ENCODE results near the gene HDAC9. TPM values are rescaled to one million over a fixed set of nuclear protein-coding genes. Genes with fewer than 3 reads are reported as not detected.

Gene HDAC9
- total RNA-seq, 1 donor: 20.9 TPM

GRCh38 chr7:18993933-18994668 is 498.6 kb downstream of the HDAC9 start:
- Histone ChIP-seq H3K27me3 (ENCODE audit: insufficient read depth, low read length) (no peaks in the 10 kb centered on the region), H3K4me1 (ENCODE audit: insufficient read depth, low read length) (no peaks in the 10 kb centered on the region), H3K9me3 (ENCODE audit: low read depth, low read length) (no peaks in the 10 kb centered on the region), H3K4me3 (ENCODE audit: low read length) (no peak overlapping the region)

- no peaks in the 10 kb centered on the region for H3K9me3 ChIP-seq (ENCODE audit: low read depth, low read length)
- H3K4me1 ChIP-seq (ENCODE audit: insufficient read depth, low read length): no peaks in the 10 kb centered on the region
- no peaks in the 10 kb centered on the region for H3K27me3 ChIP-seq (ENCODE audit: insufficient read depth, low read length)
- no peak overlapping the region for H3K4me3 ChIP-seq (ENCODE audit: low read length)
Observed at GRCh38 chr7:18995270-18995671, 499.7 kb downstream of the HDAC9 start.

GRCh38 chr7:18995811-18996426 is 500.4 kb downstream of the HDAC9 start:
- H3K4me1 ChIP-seq (ENCODE audit: insufficient read depth, low read length): no peaks in the 10 kb centered on the region

GRCh38 chr7:18996583-18996982 is 501.0 kb downstream of the HDAC9 start:
- Histone ChIP-seq H3K4me1 (ENCODE audit: insufficient read depth, low read length) (no peaks in the 10 kb centered on the region), H3K27me3 (ENCODE audit: insufficient read depth, low read length) (no peaks in the 10 kb centered on the region), H3K4me3 (ENCODE audit: low read length) (no peak overlapping the region), H3K9me3 (ENCODE audit: low read depth, low read length) (no peaks in the 10 kb centered on the region)

More at GRCh38 chr7:18995811-18996426, 500.4 kb downstream of the HDAC9 start:
- H3K9me3 ChIP-seq (ENCODE audit: low read depth, low read length): no peaks in the 10 kb centered on the region
- H3K4me3 ChIP-seq (ENCODE audit: low read length): no peak overlapping the region
- no peaks in the 10 kb centered on the region for H3K27me3 ChIP-seq (ENCODE audit: insufficient read depth, low read length)

GRCh38 chr7:18997477-18998150 is 502.1 kb downstream of the HDAC9 start:
- H3K4me3 ChIP-seq (ENCODE audit: low read length): no peak overlapping the region
- H3K4me1 ChIP-seq (ENCODE audit: insufficient read depth, low read length): no peaks in the 10 kb centered on the region
- H3K27me3 ChIP-seq (ENCODE audit: insufficient read depth, low read length): no peaks in the 10 kb centered on the region
- no peaks in the 10 kb centered on the region for H3K9me3 ChIP-seq (ENCODE audit: low read depth, low read length)

GRCh38 chr7:19000410-19000809 is 504.9 kb downstream of the HDAC9 start:
- Histone ChIP-seq H3K27me3 (ENCODE audit: insufficient read depth, low read length) (no peaks in the 10 kb centered on the region), H3K4me3 (ENCODE audit: low read length) (no peak overlapping the region), H3K9me3 (ENCODE audit: low read depth, low read length) (no peaks in the 10 kb centered on the region), H3K4me1 (ENCODE audit: insufficient read depth, low read length) (no peaks in the 10 kb centered on the region)

GRCh38 chr7:19001854-19002253 is 506.3 kb downstream of the HDAC9 start:
- H3K9me3 ChIP-seq (ENCODE audit: low read depth, low read length): no peaks in the 10 kb centered on the region
- no peaks in the 10 kb centered on the region for H3K4me1 ChIP-seq (ENCODE audit: insufficient read depth, low read length)
- no peak overlapping the region for H3K4me3 ChIP-seq (ENCODE audit: low read length)
- no peaks in the 10 kb centered on the region for H3K27me3 ChIP-seq (ENCODE audit: insufficient read depth, low read length)

- H3K4me1 ChIP-seq (ENCODE audit: insufficient read depth, low read length): no peaks in the 10 kb centered on the region
- no peak overlapping the region for H3K4me3 ChIP-seq (ENCODE audit: low read length)
- H3K9me3 ChIP-seq (ENCODE audit: low read depth, low read length): no peaks in the 10 kb centered on the region
- H3K27me3 ChIP-seq (ENCODE audit: insufficient read depth, low read length): no peaks in the 10 kb centered on the region
Observed at GRCh38 chr7:19009241-19009935, 513.8 kb downstream of the HDAC9 start.

GRCh38 chr7:19009936-19010280 is 514.4 kb downstream of the HDAC9 start:
- Histone ChIP-seq H3K27me3 (ENCODE audit: insufficient read depth, low read length) (no peaks in the 10 kb centered on the region), H3K4me1 (ENCODE audit: insufficient read depth, low read length) (no peaks in the 10 kb centered on the region), H3K4me3 (ENCODE audit: low read length) (no peak overlapping the region), H3K9me3 (ENCODE audit: low read depth, low read length) (no peaks in the 10 kb centered on the region)

GRCh38 chr7:19011212-19011611 is 515.7 kb downstream of the HDAC9 start:
- Histone ChIP-seq H3K4me3 (ENCODE audit: low read length) (no peak overlapping the region), H3K27me3 (ENCODE audit: insufficient read depth, low read length) (no peaks in the 10 kb centered on the region), H3K4me1 (ENCODE audit: insufficient read depth, low read length) (no peaks in the 10 kb centered on the region), H3K9me3 (ENCODE audit: low read depth, low read length) (peaks cover 6% of the 10 kb centered on the region)

GRCh38 chr7:19015098-19015497 is 519.5 kb downstream of the HDAC9 start:
- peaks cover 13% of the 10 kb centered on the region for H3K9me3 ChIP-seq (ENCODE audit: low read depth, low read length)
- H3K4me3 ChIP-seq (ENCODE audit: low read length): no peak overlapping the region
- H3K27me3 ChIP-seq (ENCODE audit: insufficient read depth, low read length): no peaks in the 10 kb centered on the region
- H3K4me1 ChIP-seq (ENCODE audit: insufficient read depth, low read length): no peaks in the 10 kb centered on the region

- no peaks in the 10 kb centered on the region for H3K27me3 ChIP-seq (ENCODE audit: insufficient read depth, low read length)
- no peak overlapping the region for H3K4me3 ChIP-seq (ENCODE audit: low read length)
- peaks cover 13% of the 10 kb centered on the region for H3K9me3 ChIP-seq (ENCODE audit: low read depth, low read length)
- no peaks in the 10 kb centered on the region for H3K4me1 ChIP-seq (ENCODE audit: insufficient read depth, low read length)
Observed at GRCh38 chr7:19016140-19016539, 520.6 kb downstream of the HDAC9 start.

- H3K4me1 ChIP-seq (ENCODE audit: insufficient read depth, low read length): no peaks in the 10 kb centered on the region
Observed at GRCh38 chr7:19017374-19017773, 521.8 kb downstream of the HDAC9 start.

GRCh38 chr7:19020062-19020461 is 524.5 kb downstream of the HDAC9 start:
- H3K4me1 ChIP-seq (ENCODE audit: insufficient read depth, low read length): no peaks in the 10 kb centered on the region
- no peak overlapping the region for H3K4me3 ChIP-seq (ENCODE audit: low read length)

More at GRCh38 chr7:19017374-19017773, 521.8 kb downstream of the HDAC9 start:
- H3K27me3 ChIP-seq (ENCODE audit: insufficient read depth, low read length): no peaks in the 10 kb centered on the region
- peaks cover 13% of the 10 kb centered on the region for H3K9me3 ChIP-seq (ENCODE audit: low read depth, low read length)
- H3K4me3 ChIP-seq (ENCODE audit: low read length): no peak overlapping the region

GRCh38 chr7:19020711-19021110 is 525.2 kb downstream of the HDAC9 start:
- H3K4me1 ChIP-seq (ENCODE audit: insufficient read depth, low read length): no peaks in the 10 kb centered on the region
- H3K4me3 ChIP-seq (ENCODE audit: low read length): no peak overlapping the region
- H3K9me3 ChIP-seq (ENCODE audit: low read depth, low read length): peaks cover 11% of the 10 kb centered on the region
- no peaks in the 10 kb centered on the region for H3K27me3 ChIP-seq (ENCODE audit: insufficient read depth, low read length)

More at GRCh38 chr7:19020062-19020461, 524.5 kb downstream of the HDAC9 start:
- H3K9me3 ChIP-seq (ENCODE audit: low read depth, low read length): peaks cover 13% of the 10 kb centered on the region
- no peaks in the 10 kb centered on the region for H3K27me3 ChIP-seq (ENCODE audit: insufficient read depth, low read length)

Data from mononuclear cell (primary cell).